Brain pericyte (primary cell): Measurements from ENCODE around the gene PLEKHJ1.

Experiments
- DNase-seq: peaks from one replicate; pipeline ENCODE4 v3.0.0-alpha.2; 2012; ENCODE audit warnings: low read depth, low spot score

PLEKHJ1 gene

GRCh38 chr19:2235381-2236063 is 607 bp downstream of the PLEKHJ1 start:
- DNase-seq: no peak

GRCh38 chr19:2234996-2235380 is 1.1 kb downstream of the PLEKHJ1 start:
- DNase-seq: no peak

GRCh38 chr19:2233601-2234280 is 2.4 kb downstream of the PLEKHJ1 start:
- DNase-seq: no peak

- no peak for DNase-seq
Observed at GRCh38 chr19:2232286-2233151, 3.6 kb downstream of the PLEKHJ1 start.

- DNase-seq: no peak
Observed at GRCh38 chr19:2231621-2232221, 4.4 kb downstream of the PLEKHJ1 start.

GRCh38 chr19:2230807-2231533 is 5.2 kb downstream of the PLEKHJ1 start:
- no peak for DNase-seq

GRCh38 chr19:2230033-2230531 is 6.0 kb downstream of the PLEKHJ1 start:
- DNase-seq: no peak

- no peak for DNase-seq
Observed at GRCh38 chr19:2229103-2230032, 6.8 kb downstream of the PLEKHJ1 start.

GRCh38 chr19:2228157-2229030 is 7.7 kb downstream of the PLEKHJ1 start:
- DNase-seq: no peak

GRCh38 chr19:2227415-2228156 is 8.5 kb downstream of the PLEKHJ1 start:
- no peak for DNase-seq

- no peak for DNase-seq
Observed at GRCh38 chr19:2226840-2227360, 9.2 kb downstream of the PLEKHJ1 start.

GRCh38 chr19:2226051-2226839 is 9.9 kb downstream of the PLEKHJ1 start:
- no peak for DNase-seq

GRCh38 chr19:2225415-2226050 is 10.6 kb downstream of the PLEKHJ1 start:
- no peak for DNase-seq

GRCh38 chr19:2224754-2225349 is 11.3 kb downstream of the PLEKHJ1 start:
- no peak for DNase-seq

GRCh38 chr19:2223959-2224358 is 12.2 kb downstream of the PLEKHJ1 start:
- no peak for DNase-seq

GRCh38 chr19:2223391-2223790 is 12.7 kb downstream of the PLEKHJ1 start:
- no peak for DNase-seq
